ENCODE results near the gene MCMBP.

DNA sequence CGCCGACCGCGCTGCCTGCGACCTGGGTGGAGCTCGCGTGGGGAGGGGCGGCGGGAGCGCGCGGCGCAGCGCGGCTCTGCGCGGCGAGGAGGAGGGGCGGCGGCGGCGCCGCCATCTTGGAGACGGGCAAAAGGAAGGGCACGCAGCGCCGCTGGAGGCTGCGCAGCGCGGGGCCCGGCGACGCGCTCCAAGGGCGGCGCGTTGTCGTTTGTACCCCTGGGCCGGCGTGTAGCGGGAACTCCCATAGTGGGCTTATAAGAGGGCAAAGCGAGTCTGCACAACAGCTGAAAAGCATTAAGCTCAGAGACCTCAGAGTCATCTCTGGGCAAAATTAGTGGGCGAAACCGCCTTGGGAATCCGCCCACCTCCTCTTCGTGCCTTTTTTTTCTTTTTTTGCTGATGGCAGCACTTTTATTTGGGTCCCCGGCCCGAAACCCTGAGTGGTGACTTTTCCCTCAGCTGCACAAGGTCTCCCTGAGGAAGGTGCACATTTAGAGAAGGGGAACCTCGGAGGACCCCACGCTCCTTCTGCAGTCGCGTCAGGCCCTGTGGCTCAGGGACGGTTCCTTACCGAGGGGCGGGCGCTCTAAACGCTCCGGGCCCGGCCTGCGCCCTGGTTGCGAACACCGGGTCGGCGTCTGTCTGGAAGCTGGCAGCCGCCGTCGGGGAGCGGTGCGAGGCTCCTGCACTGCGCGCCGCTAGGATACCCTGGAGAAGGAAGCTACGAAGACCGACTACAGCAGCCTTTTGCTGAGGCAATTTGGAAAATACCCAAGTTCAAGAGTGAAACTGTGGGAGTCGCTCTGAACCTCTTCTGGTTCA, 428 bp upstream of the MCMBP start:
- TF ChIP-seq EZH2 (IDR thresholded peaks at IDR 0.05; ENCODE audit: insufficient read depth, poor library complexity, severe bottlenecking) (no peak), EZH2phosphoT487 (IDR thresholded peaks at IDR 0.05; ENCODE audit: insufficient read depth, low read depth) (no peak)
